RWPE2 (cell line): ENCODE data around the gene COX19.
A peak's percentile ranks its signal among the peaks of the same experiment; 100 is the strongest.

ENCODE experiments used
- ATAC-seq: fragments of 200-7000 bp; cut with Tn5 transposase; 3 replicates; pipeline ENCODE4 v1.9.1; 2021; ENCODE audit warnings: low read depth
- DNase-seq: peaks from one replicate; pipeline ENCODE4 v3.0.0-alpha.2; 2020; ENCODE audit warnings: low spot score
- H3K27ac ChIP-seq: fragments of 450-650 bp; 2 replicates; pipeline ENCODE4 v1.5.1; 2017; ENCODE audit warnings: mild to moderate bottlenecking; ENCODE audit not compliant: poor library complexity, severe bottlenecking
- H3K27me3 ChIP-seq: fragments of 250-450 bp; sonication (Bioruptor Pico); 2 replicates; pipeline ENCODE4 v1.5.1; 2021; ENCODE audit warnings: mild to moderate bottlenecking, moderate library complexity; ENCODE audit not compliant: insufficient read depth, poor library complexity, severe bottlenecking
- H3K36me3 ChIP-seq: fragments of 250-450 bp; sonication (Bioruptor Pico); 2 replicates; pipeline ENCODE4 v1.5.1; 2020; ENCODE audit warnings: low read depth, mild to moderate bottlenecking, moderate library complexity
- H3K4me1 ChIP-seq: fragments of 250-450 bp; sonication (Bioruptor Pico); 2 replicates; pipeline ENCODE4 v1.5.1; 2021; ENCODE audit warnings: mild to moderate bottlenecking, moderate library complexity; ENCODE audit not compliant: insufficient read depth, poor library complexity, severe bottlenecking
- H3K4me3 ChIP-seq: fragments of 250-450 bp; sonication (Bioruptor Pico); 2 replicates; pipeline ENCODE4 v1.5.1; 2021; ENCODE audit warnings: mild to moderate bottlenecking, moderate library complexity; ENCODE audit not compliant: severe bottlenecking
- H3K9me3 ChIP-seq: fragments of 250-450 bp; sonication (Bioruptor Pico); 2 replicates; pipeline ENCODE4 v1.5.1; 2021; ENCODE audit warnings: mild to moderate bottlenecking, moderate library complexity; ENCODE audit not compliant: severe bottlenecking
- CTCF ChIP-seq: fragments of 450-650 bp; IDR thresholded peaks from one replicate; pipeline ENCODE4 v1.5.1; 2017; ENCODE audit warnings: mild to moderate bottlenecking, moderate library complexity; ENCODE audit not compliant: poor library complexity, severe bottlenecking

The COX19 gene

GRCh38 chr7:921581-922333 is 53.6 kb downstream of the COX19 start:
- H3K9me3 ChIP-seq = no peaks in the 10 kb centered on the region
- no peak overlapping the region for H3K27ac ChIP-seq
- peaks cover 7% of the 10 kb centered on the region for H3K4me1 ChIP-seq

GRCh38 chr7:921071-921461 is 54.3 kb downstream of the COX19 start:
- no peak for ATAC-seq
- H3K9me3 ChIP-seq = no peaks in the 10 kb centered on the region
- no peak overlapping the region for H3K4me3 ChIP-seq
- H3K27ac ChIP-seq = no peak overlapping the region
- DNase-seq = peak; percentile 50
- no peak for TF ChIP-seq CTCF
- H3K36me3 ChIP-seq = no peaks in the 10 kb centered on the region
- H3K4me1 ChIP-seq = peaks cover 7% of the 10 kb centered on the region
- H3K27me3 ChIP-seq = no peaks in the 10 kb centered on the region

More at GRCh38 chr7:921581-922333, 53.6 kb downstream of the COX19 start:
- no peak overlapping the region for H3K4me3 ChIP-seq
- ATAC-seq (no peak), DNase-seq (peak; percentile 41)
- no peaks in the 10 kb centered on the region for H3K36me3 ChIP-seq
- TF ChIP-seq CTCF = no peak
- H3K27me3 ChIP-seq = no peaks in the 10 kb centered on the region

- Histone ChIP-seq H3K36me3 (no peaks in the 10 kb centered on the region), H3K9me3 (no peaks in the 10 kb centered on the region), H3K4me1 (peaks cover 7% of the 10 kb centered on the region), H3K4me3 (no peak overlapping the region), H3K27me3 (no peaks in the 10 kb centered on the region), H3K27ac (no peak overlapping the region)
- ATAC-seq (no peak), DNase-seq (peak; percentile 57)
- no peak for TF ChIP-seq CTCF
These were observed 54.8 kb downstream of the COX19 start for GRCh38 chr7:920351-921070.

GRCh38 chr7:919924-920341 is 55.4 kb downstream of the COX19 start:
- DNase-seq (peak; percentile 54), ATAC-seq (no peak)
- no peaks in the 10 kb centered on the region for H3K27me3 ChIP-seq
- no peaks in the 10 kb centered on the region for H3K36me3 ChIP-seq
- no peak overlapping the region for H3K4me3 ChIP-seq
- H3K4me1 ChIP-seq = peaks cover 7% of the 10 kb centered on the region
- TF ChIP-seq CTCF = no peak
- H3K9me3 ChIP-seq = no peaks in the 10 kb centered on the region
- no peak overlapping the region for H3K27ac ChIP-seq

- peaks cover 9% of the 10 kb centered on the region for H3K4me1 ChIP-seq
- no peaks in the 10 kb centered on the region for H3K36me3 ChIP-seq
- ATAC-seq (no peak), DNase-seq (peak; percentile 40)
- H3K27me3 ChIP-seq = no peaks in the 10 kb centered on the region
- H3K27ac ChIP-seq = no peak overlapping the region
- H3K4me3 ChIP-seq = no peak overlapping the region
- no peaks in the 10 kb centered on the region for H3K9me3 ChIP-seq
- no peak for TF ChIP-seq CTCF
These were observed 56.3 kb downstream of the COX19 start for GRCh38 chr7:919114-919442.
